GM04503 (cell line): ENCODE data around the gene KRT13.

Source experiments
- DNase-seq: peaks from one replicate; pipeline ENCODE4 v3.0.0-alpha.2; 2012; ENCODE audit warnings: low read depth

The KRT13 gene

GRCh38 chr17:41466988-41467387 is 38.4 kb downstream of the KRT13 start, which contains the start of gene KRT32:
Gene KRT32, minus strand, starts transcription at chr17:41467386. Its CDS starts 61 bp downstream, at chr17:41467325.
- DNase-seq = no peak

GRCh38 chr17:41464682-41465081 is 40.7 kb downstream of the KRT13 start:
- peak; percentile 86 for DNase-seq

DNA sequence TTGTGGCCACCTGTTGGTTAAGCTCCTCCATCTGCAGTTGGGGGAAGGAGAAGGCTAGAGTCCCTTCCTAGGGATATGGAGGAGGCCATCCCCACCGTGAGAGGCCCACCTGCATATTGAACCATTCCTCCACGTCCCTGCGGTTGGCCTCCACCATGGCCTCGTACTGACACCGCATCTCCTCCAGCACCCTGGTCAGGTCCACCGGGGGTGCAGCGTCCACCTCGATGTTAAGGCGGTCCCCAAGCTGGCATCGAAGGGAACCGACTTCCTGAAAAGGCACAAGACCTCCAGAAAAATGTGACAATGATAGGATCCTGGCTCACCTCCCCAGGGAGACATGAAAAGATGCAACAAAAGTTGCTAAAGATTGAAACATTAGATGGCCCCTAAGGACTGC is 41.2 kb downstream of the KRT13 start:
- DNase-seq = no peak

- DNase-seq = no peak
These were observed 41.7 kb downstream of the KRT13 start for GRCh38 chr17:41463746-41464145.

- DNase-seq = no peak
These were observed 42.7 kb downstream of the KRT13 start for GRCh38 chr17:41462705-41463104.

DNA sequence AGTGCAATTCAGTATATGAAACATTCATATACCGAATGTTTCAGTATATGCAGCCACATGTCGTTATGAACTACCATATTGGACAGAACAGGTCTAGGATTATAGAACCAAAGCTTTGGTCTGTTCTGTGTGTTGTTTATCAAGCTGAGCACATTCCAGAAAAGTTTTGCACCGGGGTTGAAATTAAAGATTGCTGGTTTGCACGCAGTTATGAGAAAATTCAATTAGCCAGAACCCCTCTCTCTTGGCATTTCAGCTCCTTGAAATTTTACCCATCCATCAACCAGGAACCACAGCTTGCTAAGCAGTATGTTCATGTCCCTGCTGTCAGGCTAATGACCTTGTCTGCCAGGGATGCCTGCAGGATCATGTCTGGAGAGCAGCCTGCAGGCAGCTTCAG is 47.7 kb downstream of the KRT13 start:
- DNase-seq = no peak

GRCh38 chr17:41456204-41456603 is 49.2 kb downstream of the KRT13 start:
- no peak for DNase-seq

DNA sequence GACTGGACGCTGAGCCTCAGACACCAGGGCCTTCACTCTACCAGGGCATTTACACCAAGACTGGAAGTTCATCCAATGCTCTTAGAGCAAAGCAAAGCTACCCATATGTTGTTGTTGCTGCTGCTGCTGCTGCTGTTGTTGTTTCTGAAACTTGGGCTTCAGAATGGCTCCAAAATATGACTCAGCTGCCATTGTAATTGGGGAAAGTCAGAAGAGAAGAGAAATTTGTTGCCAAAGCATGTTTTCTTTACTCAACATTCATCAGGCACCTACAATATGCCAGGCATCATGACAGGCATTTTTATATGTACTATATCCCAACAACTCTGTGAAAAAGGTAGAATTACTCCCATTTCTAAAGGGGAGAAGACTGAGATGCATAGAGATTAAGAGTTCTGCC is 50.2 kb downstream of the KRT13 start:
- no peak for DNase-seq

DNA sequence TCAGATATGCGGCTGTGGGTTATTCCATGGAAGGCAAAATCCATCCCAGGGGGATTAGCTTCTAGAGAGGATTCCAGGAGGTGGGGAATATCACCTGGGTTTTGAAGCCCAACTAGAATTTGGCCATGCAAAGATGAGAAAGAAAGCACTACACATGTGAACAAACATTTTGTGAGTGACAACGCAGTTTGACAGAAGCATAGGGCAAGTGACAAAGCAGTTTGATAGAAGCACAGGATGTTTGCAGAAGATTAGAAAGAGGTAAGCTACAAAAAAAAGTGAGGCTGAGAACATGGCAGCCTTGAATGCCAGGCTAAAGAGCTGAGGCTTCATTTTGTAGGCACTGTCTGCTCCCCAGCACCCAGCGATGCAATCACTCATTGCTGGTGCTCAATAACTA is 52.3 kb downstream of the KRT13 start:
- no peak for DNase-seq

GRCh38 chr17:41452281-41452680 is 53.1 kb downstream of the KRT13 start:
- no peak for DNase-seq

GRCh38 chr17:41451154-41451728 is 54.2 kb downstream of the KRT13 start:
- DNase-seq = no peak
